NT2/D1 (cell line): ENCODE results near the gene GMDS.

ENCODE experiments used
- SUZ12 ChIP-seq: IDR thresholded peaks from 2 replicates; pipeline ENCODE4 v1.6.1; 2011; ENCODE audit not compliant: insufficient read length, insufficient read depth; ENCODE audit errors: extremely low read depth
- YY1 ChIP-seq: IDR thresholded peaks from 2 replicates; pipeline ENCODE4 v1.6.1; 2011; ENCODE audit not compliant: insufficient read length, insufficient read depth
- ZNF274 ChIP-seq: IDR thresholded peaks from 2 replicates; pipeline ENCODE4 v1.6.1; 2011; ENCODE audit warnings: mild to moderate bottlenecking, low read depth, low read length

- no peak for TF ChIP-seq ZNF274
- no peak for TF ChIP-seq YY1
- no peak for TF ChIP-seq SUZ12
Measured at GRCh38 chr6:2266031-2266795, 20.8 kb upstream of the GMDS start.
